PC-3 (cell line): Measurements from ENCODE around the gene R3HDM4. TPM values are rescaled to one million over a fixed set of nuclear protein-coding genes. Genes with fewer than 3 reads are reported as not detected.

Source experiments
- ATAC-seq: fragments of 200-7000 bp; cut with Tn5 transposase; 2 replicates; pipeline ENCODE4 v1.9.1; 2020; ENCODE audit warnings: mild to moderate bottlenecking, moderate library complexity
- BruUV-seq: library from RNA; stranded (reverse); fragments of 400-500 nt; replicated peaks from 2 replicates; lab custom pipeline; 2021; lab: Mats Ljungman, UMichigan
- CTCF ChIA-PET: fragments of 300-600 bp; sonication (Branson Sonifier 250); formaldehyde crosslinking; loops from one replicate; lab custom pipeline; 2022; ENCODE audit warnings: antibody characterized with exemption; lab: Charles Lee
- POLR2A ChIA-PET: fragments of 300-600 bp; sonication (Branson Sonifier 250); formaldehyde crosslinking; loops from one replicate; lab custom pipeline; 2022; ENCODE audit warnings: antibody characterized with exemption; ENCODE audit not compliant: unreplicated experiment; lab: Charles Lee
- DNase-seq: peaks from one replicate; pipeline ENCODE4 v3.0.0-alpha.2; 2015
- H2AFZ ChIP-seq: fragments of 300-600 bp; sonication (generic); 2 replicates; pipeline ENCODE4 v1.6.0; 2016; ENCODE audit warnings: antibody characterized with exemption, low read length
- H3F3A ChIP-seq: fragments of 300-600 bp; sonication (generic); one replicate; pipeline ENCODE4 v1.6.0; 2017; ENCODE audit warnings: antibody characterized with exemption, low read length, control low read depth, mild to moderate bottlenecking; ENCODE audit not compliant: unreplicated experiment
- H3K27ac ChIP-seq: fragments of 300-600 bp; sonication (generic); 2 replicates; pipeline ENCODE4 v1.5.1; 2016; ENCODE audit warnings: mild to moderate bottlenecking, low read length
- H3K27me3 ChIP-seq: fragments of 300-600 bp; sonication (generic); 2 replicates; pipeline ENCODE4 v1.6.1; 2016; ENCODE audit warnings: low read length, mixed read lengths
- H3K36me3 ChIP-seq: fragments of 300-600 bp; sonication (generic); 2 replicates; pipeline ENCODE4 v1.6.1; 2016; ENCODE audit warnings: low read depth, mixed run types, low read length, mixed read lengths
- H3K4me1 ChIP-seq: fragments of 300-600 bp; sonication (generic); 2 replicates; pipeline ENCODE4 v1.5.1; 2016; ENCODE audit warnings: low read length; ENCODE audit not compliant: insufficient read depth
- H3K4me2 ChIP-seq: fragments of 300-600 bp; sonication (generic); 2 replicates; pipeline ENCODE4 v1.6.0; 2016; ENCODE audit warnings: low read length
- H3K4me3 ChIP-seq: fragments of 300-600 bp; sonication (generic); 2 replicates; pipeline ENCODE4 v1.5.1; 2016; ENCODE audit warnings: mild to moderate bottlenecking, low read length, mixed read lengths
- H3K79me2 ChIP-seq: fragments of 300-600 bp; sonication (generic); 2 replicates; pipeline ENCODE4 v1.6.1; 2017; ENCODE audit warnings: low read length, mixed read lengths
- H3K9ac ChIP-seq: fragments of 300-600 bp; sonication (generic); 2 replicates; pipeline ENCODE4 v1.6.0; 2016; ENCODE audit warnings: mild to moderate bottlenecking, low read length
- H3K9me2 ChIP-seq: fragments of 300-600 bp; sonication (generic); replicated peaks from 2 replicates; pipeline ENCODE4 v1.6.1; 2016; ENCODE audit warnings: mixed run types, low read length, mixed read lengths
- H3K9me3 ChIP-seq: fragments of 300-600 bp; sonication (generic); 2 replicates; pipeline ENCODE4 v1.6.1; 2016; ENCODE audit warnings: low read length, mixed read lengths
- H4K20me1 ChIP-seq: fragments of 300-600 bp; sonication (generic); 2 replicates; pipeline ENCODE4 v1.6.1; 2016; ENCODE audit warnings: low read length, mixed read lengths
- CTCF ChIP-seq: fragments of 300-600 bp; sonication (generic); conservative IDR thresholded peaks from 2 replicates; pipeline ENCODE4 v1.5.1; 2017; ENCODE audit warnings: antibody characterized with exemption, low read depth, mild to moderate bottlenecking, low read length
- EZH2 ChIP-seq: fragments of 300-600 bp; sonication (generic); IDR thresholded peaks from one replicate; pipeline ENCODE4 v1.6.1; 2017; ENCODE audit warnings: antibody characterized with exemption, mild to moderate bottlenecking, low read length; ENCODE audit not compliant: unreplicated experiment
- EZH2phosphoT487 ChIP-seq: fragments of 300-600 bp; sonication (generic); IDR thresholded peaks from 2 replicates; pipeline ENCODE4 v1.6.1; 2018; ENCODE audit warnings: mild to moderate bottlenecking, antibody characterized with exemption, low read length, borderline replicate concordance
- intact Hi-C: fragments of 100-400 bp; cut with micrococcal nuclease; formaldehyde crosslinking; loops from 2 replicates; pipeline ENCODE4 v1.9.0; 2023
- total RNA-seq: library from RNA; depleted of rRNA; stranded (reverse); fragments of >200 nt; gene quantifications from 2 replicates; pipeline ENCODE4 v1.2.3, GENCODE V29; 2014

The R3HDM4 gene
- total RNA-seq, 1 experiment from 2014 or later: 44.9 TPM

- intact Hi-C loops: no loop called here
- BruUV-seq: no TSS peak
- no peaks in the 10 kb centered on the region for H3K36me3 ChIP-seq
- H3F3A ChIP-seq: no peaks in the 10 kb centered on the region
- H3K4me1 ChIP-seq: peaks cover 6% of the 10 kb centered on the region
- H3K27me3 ChIP-seq: no peaks in the 10 kb centered on the region
- ChIA-PET CTCF (no interaction called here), POLR2A (no interaction called here)
- no peaks in the 10 kb centered on the region for H3K79me2 ChIP-seq
- H3K9me2 ChIP-seq: no peaks in the 10 kb centered on the region
- no peak overlapping the region for H3K4me2 ChIP-seq
- H2AFZ ChIP-seq: no peak overlapping the region
- no peak overlapping the region for H3K4me3 ChIP-seq
- H3K27ac ChIP-seq: no peak overlapping the region
- DNase-seq (no peak), ATAC-seq (no peak)
- TF ChIP-seq EZH2: no peak
- TF ChIP-seq CTCF: no peak
- no peak for TF ChIP-seq EZH2phosphoT487
- H4K20me1 ChIP-seq: no peaks in the 10 kb centered on the region
- no peaks in the 10 kb centered on the region for H3K9me3 ChIP-seq
- no peak overlapping the region for H3K9ac ChIP-seq
Observed at GRCh38 chr19:948842-949496, 36.0 kb upstream of the R3HDM4 start.

GRCh38 chr19:947707-948539 lies 34.9 kb upstream of the R3HDM4 start:
- no TSS peak for BruUV-seq
- intact Hi-C loops: no loop called here

More at GRCh38 chr19:947707-948539, 34.9 kb upstream of the R3HDM4 start:
- H2AFZ ChIP-seq: no peak overlapping the region
- H3K27ac ChIP-seq: no peak overlapping the region
- no peaks in the 10 kb centered on the region for H3K79me2 ChIP-seq
- H4K20me1 ChIP-seq: no peaks in the 10 kb centered on the region
- DNase-seq (no peak), ATAC-seq (no peak)
- H3K4me2 ChIP-seq: no peak overlapping the region
- H3K9me2 ChIP-seq: no peaks in the 10 kb centered on the region
- CTCF ChIA-PET: no interaction called here
- H3K27me3 ChIP-seq: no peaks in the 10 kb centered on the region
- no peak for TF ChIP-seq CTCF
- no peak for TF ChIP-seq EZH2phosphoT487
- no peak for TF ChIP-seq EZH2
- H3K36me3 ChIP-seq: no peaks in the 10 kb centered on the region
- peaks cover 4% of the 10 kb centered on the region for H3K4me1 ChIP-seq
- POLR2A ChIA-PET: no interaction called here
- H3F3A ChIP-seq: no peaks in the 10 kb centered on the region
- no peaks in the 10 kb centered on the region for H3K9me3 ChIP-seq
- H3K4me3 ChIP-seq: no peak overlapping the region
- no peak overlapping the region for H3K9ac ChIP-seq
